ENCODE results near the gene PAWR.

- no peak for TF ChIP-seq CTCF (conservative IDR thresholded peaks at IDR 0.05; ENCODE audit: low read depth, low read length)
- no peak for TF ChIP-seq EZH2 (IDR thresholded peaks at IDR 0.05; ENCODE audit: borderline replicate concordance, low read depth, low read length, poor library complexity, severe bottlenecking)
Observed at GRCh38 chr12:79710707-79711483, 20.1 kb upstream of the PAWR start.

Measured in A673 (cell line).